Activated naive CD4-positive, alpha-beta T cell treated with anti-CD3 and anti-CD28 coated beads, Interleukin-2, amount 10 ng/mL, durations not matched to agents 7 days and 5 days (primary cell): Measurements from ENCODE around the gene PIP4K2B.

Experiments
- CTCF ChIA-PET: fragments of 350-600 bp; sonication (Branson Sonifier 250); formaldehyde crosslinking; loops from one replicate; lab custom pipeline; 2021; ENCODE audit warnings: antibody characterized with exemption; lab: Charles Lee
- DNase-seq: peaks from one replicate; pipeline ENCODE4 v3.0.0-alpha.2; 2020
- H3K27ac Mint-ChIP-seq: one replicate; pipeline ENCODE4 v1.8.0; 2021; ENCODE audit warnings: mild to moderate bottlenecking, moderate library complexity, mixed read lengths
- H3K27me3 Mint-ChIP-seq: one replicate; pipeline ENCODE4 v1.8.0; 2021; ENCODE audit warnings: mild to moderate bottlenecking, mixed read lengths
- H3K36me3 Mint-ChIP-seq: one replicate; pipeline ENCODE4 v1.8.0; 2021; ENCODE audit warnings: mixed read lengths
- H3K4me1 Mint-ChIP-seq: one replicate; pipeline ENCODE4 v1.8.0; 2021; ENCODE audit warnings: mixed read lengths
- H3K4me3 Mint-ChIP-seq: one replicate; pipeline ENCODE4 v1.8.0; 2021; ENCODE audit warnings: mild to moderate bottlenecking, moderate library complexity, mixed read lengths
- H3K9me3 Mint-ChIP-seq: one replicate; pipeline ENCODE4 v1.8.0; 2021; ENCODE audit warnings: mixed read lengths

Gene PIP4K2B

DNA sequence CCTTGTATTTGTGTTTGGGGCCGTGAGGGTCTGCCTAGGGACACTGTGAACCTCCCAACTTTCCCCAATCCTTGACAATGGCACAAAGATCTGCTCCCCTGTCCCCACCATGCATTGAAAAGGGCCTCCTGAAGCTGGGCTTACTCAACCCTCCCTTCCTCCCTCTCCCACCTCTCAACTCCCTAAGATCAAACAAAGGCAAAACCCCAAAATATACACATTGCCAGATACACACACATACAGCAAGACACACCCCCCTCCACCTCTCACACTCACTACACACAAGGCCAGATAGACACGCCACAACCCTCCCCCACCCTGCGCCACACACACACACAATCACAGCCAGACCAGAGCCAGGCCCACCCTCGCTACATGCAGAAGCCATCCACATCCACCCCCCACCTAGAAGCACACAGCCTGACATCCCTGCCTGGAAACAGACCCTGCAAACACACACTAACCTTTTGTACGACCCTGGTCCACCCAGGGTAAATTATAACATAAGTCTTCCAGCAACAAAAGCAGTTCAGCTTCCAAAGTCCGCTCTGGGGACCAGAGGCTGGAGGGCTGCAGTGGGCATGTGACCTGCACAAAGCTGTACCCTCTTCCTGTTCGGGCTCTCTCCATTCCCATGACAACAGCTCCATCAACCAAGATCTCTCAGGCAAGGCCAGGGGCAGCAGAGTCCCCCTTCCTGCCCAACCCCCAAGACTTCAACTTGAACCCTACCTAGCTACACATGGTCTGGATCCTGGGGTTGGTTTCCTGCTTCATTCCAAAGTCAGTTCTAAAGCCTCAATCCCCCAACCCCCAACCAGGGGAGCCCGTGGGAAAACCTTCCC is 53.1 kb downstream of the PIP4K2B start:
- Mint-ChIP-seq H3K27ac (no peak overlapping the region), H3K4me1 (peaks cover 47% of the 10 kb centered on the region), H3K36me3 (no peaks in the 10 kb centered on the region), H3K9me3 (no peaks in the 10 kb centered on the region), H3K4me3 (peak overlapping the region; percentile 56), H3K27me3 (peaks cover 97% of the 10 kb centered on the region)
- DNase-seq: no peak
- CTCF ChIA-PET: interaction anchor here (2.7 kb wide), 1 partner anchor 12 kb away, joined by 9 read pairs; no protein-coding TSS in a partner anchor

DNA sequence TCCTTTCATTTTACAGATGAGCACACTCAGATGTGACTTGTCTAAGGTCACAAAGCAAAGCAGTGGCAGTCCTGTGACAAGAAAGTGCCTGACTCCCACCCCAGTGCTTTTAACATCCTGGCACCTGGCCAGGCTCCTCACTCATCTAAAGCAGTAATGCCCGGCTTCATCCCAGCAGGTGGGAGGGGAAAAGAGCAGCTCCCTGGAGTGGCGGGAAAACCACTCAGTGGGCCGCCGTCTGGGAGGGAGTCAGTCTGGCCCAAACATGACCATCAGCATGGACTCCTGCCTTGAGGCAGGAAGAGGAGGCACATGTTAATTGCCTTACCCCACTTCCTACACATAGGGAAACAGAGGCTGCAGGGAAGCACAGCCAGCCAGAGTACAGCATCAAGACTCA is 53.8 kb downstream of the PIP4K2B start:
- CTCF ChIA-PET: interaction anchor here (0.9 to 2.7 kb wide), 2 partner anchors 9 to 11 kb away, joined by 3 to 9 read pairs; no protein-coding TSS in a partner anchor

DNA sequence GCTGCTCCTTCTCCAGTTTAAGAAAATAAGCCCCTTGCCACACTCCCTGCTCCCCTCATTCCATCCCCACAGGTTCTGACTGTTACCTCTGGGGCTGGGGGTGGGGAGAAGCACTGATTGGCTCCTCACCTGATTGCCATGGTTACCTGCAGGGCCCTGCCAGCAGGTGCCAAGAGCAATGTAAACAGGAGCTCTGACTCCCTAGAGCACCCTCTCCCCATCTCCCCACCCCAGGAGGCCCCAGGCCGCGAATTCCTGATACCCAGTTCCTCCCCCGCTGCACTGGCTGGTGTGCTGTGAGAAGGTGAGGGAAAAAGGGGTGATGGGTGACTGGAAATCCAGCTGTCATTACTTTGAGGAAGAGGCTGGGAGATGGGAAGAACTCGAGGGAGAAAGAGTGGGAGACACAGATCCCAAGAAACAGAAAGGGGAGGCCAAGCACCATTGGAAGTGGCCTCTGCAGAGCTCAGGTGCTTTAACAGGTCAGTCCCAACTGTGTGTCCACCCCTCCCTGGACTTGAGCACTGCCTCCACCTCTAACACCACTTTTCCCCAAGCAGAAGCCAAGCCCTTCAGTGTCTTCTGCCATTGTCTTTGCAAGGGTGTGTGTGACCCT is 55.7 kb downstream of the PIP4K2B start:
- Mint-ChIP-seq H3K36me3 (no peaks in the 10 kb centered on the region), H3K27me3 (peaks cover 95% of the 10 kb centered on the region), H3K27ac (no peak overlapping the region), H3K9me3 (no peaks in the 10 kb centered on the region), H3K4me3 (no peak overlapping the region), H3K4me1 (peaks cover 26% of the 10 kb centered on the region)
- CTCF ChIA-PET: no interaction called here
- DNase-seq: no peak

More for the DNA sequence above, 53.8 kb downstream of the PIP4K2B start:
- Mint-ChIP-seq H3K27ac (no peak overlapping the region), H3K4me1 (peaks cover 41% of the 10 kb centered on the region), H3K4me3 (no peak overlapping the region), H3K27me3 (peaks cover 97% of the 10 kb centered on the region), H3K36me3 (no peaks in the 10 kb centered on the region), H3K9me3 (no peaks in the 10 kb centered on the region)
- no peak for DNase-seq

- Mint-ChIP-seq H3K27me3 (peaks cover 93% of the 10 kb centered on the region), H3K4me3 (no peak overlapping the region), H3K27ac (peak overlapping the region; percentile 50), H3K9me3 (no peaks in the 10 kb centered on the region), H3K36me3 (no peaks in the 10 kb centered on the region), H3K4me1 (peaks cover 22% of the 10 kb centered on the region)
- peak; percentile 43 for DNase-seq
- CTCF ChIA-PET: interaction anchor here (0.7 to 1.1 kb wide), 2 partner anchors 11 to 89 kb away, joined by 3 to 4 read pairs; no protein-coding TSS in a partner anchor
Measured at GRCh38 chr17:38742411-38743308, 56.7 kb downstream of the PIP4K2B start.

GRCh38 chr17:38741921-38742410 is 57.4 kb downstream of the PIP4K2B start:
- Mint-ChIP-seq H3K9me3 (no peaks in the 10 kb centered on the region), H3K27ac (no peak overlapping the region), H3K36me3 (no peaks in the 10 kb centered on the region), H3K27me3 (peaks cover 86% of the 10 kb centered on the region), H3K4me1 (peaks cover 22% of the 10 kb centered on the region), H3K4me3 (no peak overlapping the region)
- CTCF ChIA-PET: interaction anchor here (1.1 kb wide), 1 partner anchor 10 kb away, joined by 3 read pairs; no protein-coding TSS in a partner anchor
- no peak for DNase-seq

GRCh38 chr17:38741461-38741860 is 57.9 kb downstream of the PIP4K2B start:
- Mint-ChIP-seq H3K36me3 (no peaks in the 10 kb centered on the region), H3K4me3 (no peak overlapping the region), H3K4me1 (peaks cover 17% of the 10 kb centered on the region), H3K27ac (no peak overlapping the region), H3K9me3 (no peaks in the 10 kb centered on the region), H3K27me3 (peaks cover 81% of the 10 kb centered on the region)
- no peak for DNase-seq
- CTCF ChIA-PET: interaction anchor here (1.1 kb wide), 1 partner anchor 10 kb away, joined by 3 read pairs; no protein-coding TSS in a partner anchor

GRCh38 chr17:38740806-38741205 is 58.5 kb downstream of the PIP4K2B start:
- Mint-ChIP-seq H3K4me1 (peaks cover 11% of the 10 kb centered on the region), H3K27me3 (peaks cover 74% of the 10 kb centered on the region), H3K36me3 (no peaks in the 10 kb centered on the region), H3K9me3 (no peaks in the 10 kb centered on the region), H3K4me3 (no peak overlapping the region), H3K27ac (no peak overlapping the region)
- CTCF ChIA-PET: no interaction called here
- DNase-seq: no peak

DNA sequence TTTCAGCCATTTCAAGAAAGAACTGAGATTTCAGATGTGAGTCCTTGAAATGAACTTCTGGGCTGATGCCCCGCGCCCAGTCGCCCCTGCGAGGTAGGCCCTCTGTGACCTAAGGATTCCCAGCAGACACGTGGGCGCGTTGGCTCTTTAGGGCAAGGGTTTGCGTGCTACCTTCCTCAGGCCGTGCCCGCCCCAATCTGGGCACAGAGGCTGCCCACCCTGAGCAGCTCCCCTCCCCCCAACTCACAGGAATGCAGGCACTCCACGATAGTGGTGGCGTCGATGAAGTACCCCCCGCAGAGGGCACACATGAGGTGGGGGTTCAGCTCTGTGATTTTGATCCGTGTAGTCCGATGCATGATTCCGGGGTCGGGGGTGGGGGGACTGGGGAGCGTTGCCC is 59.3 kb downstream of the PIP4K2B start:
- Mint-ChIP-seq H3K27ac (no peak overlapping the region), H3K4me3 (no peak overlapping the region), H3K4me1 (peaks cover 16% of the 10 kb centered on the region), H3K9me3 (no peaks in the 10 kb centered on the region), H3K36me3 (no peaks in the 10 kb centered on the region), H3K27me3 (peaks cover 67% of the 10 kb centered on the region)
- CTCF ChIA-PET: no interaction called here
- DNase-seq: no peak

- DNase-seq: no peak
- CTCF ChIA-PET: no interaction called here
- Mint-ChIP-seq H3K36me3 (peaks cover 1% of the 10 kb centered on the region), H3K27ac (no peak overlapping the region), H3K27me3 (peaks cover 59% of the 10 kb centered on the region), H3K9me3 (no peaks in the 10 kb centered on the region), H3K4me1 (peaks cover 23% of the 10 kb centered on the region), H3K4me3 (no peak overlapping the region)
Measured at GRCh38 chr17:38739305-38739704, 60.1 kb downstream of the PIP4K2B start.

- peaks cover 28% of the 10 kb centered on the region for H3K4me1 Mint-ChIP-seq
- no peak overlapping the region for H3K4me3 Mint-ChIP-seq
- H3K27me3 Mint-ChIP-seq: peaks cover 53% of the 10 kb centered on the region
- no peaks in the 10 kb centered on the region for H3K9me3 Mint-ChIP-seq
- peaks cover 2% of the 10 kb centered on the region for H3K36me3 Mint-ChIP-seq
- CTCF ChIA-PET: no interaction called here
- DNase-seq: no peak
- H3K27ac Mint-ChIP-seq: no peak overlapping the region
Measured at GRCh38 chr17:38738686-38739085, 60.7 kb downstream of the PIP4K2B start.

GRCh38 chr17:38738007-38738662 is 61.2 kb downstream of the PIP4K2B start:
- Mint-ChIP-seq H3K27me3 (peaks cover 48% of the 10 kb centered on the region), H3K27ac (no peak overlapping the region), H3K4me1 (peaks cover 28% of the 10 kb centered on the region), H3K9me3 (no peaks in the 10 kb centered on the region), H3K4me3 (no peak overlapping the region), H3K36me3 (peaks cover 5% of the 10 kb centered on the region)
- no peak for DNase-seq
- CTCF ChIA-PET: interaction anchor here (1.0 to 8.3 kb wide), 2 partner anchors 10 to 62 kb away, joined by 3 to 116 read pairs; partner anchors contain the start of gene EPOP

DNA sequence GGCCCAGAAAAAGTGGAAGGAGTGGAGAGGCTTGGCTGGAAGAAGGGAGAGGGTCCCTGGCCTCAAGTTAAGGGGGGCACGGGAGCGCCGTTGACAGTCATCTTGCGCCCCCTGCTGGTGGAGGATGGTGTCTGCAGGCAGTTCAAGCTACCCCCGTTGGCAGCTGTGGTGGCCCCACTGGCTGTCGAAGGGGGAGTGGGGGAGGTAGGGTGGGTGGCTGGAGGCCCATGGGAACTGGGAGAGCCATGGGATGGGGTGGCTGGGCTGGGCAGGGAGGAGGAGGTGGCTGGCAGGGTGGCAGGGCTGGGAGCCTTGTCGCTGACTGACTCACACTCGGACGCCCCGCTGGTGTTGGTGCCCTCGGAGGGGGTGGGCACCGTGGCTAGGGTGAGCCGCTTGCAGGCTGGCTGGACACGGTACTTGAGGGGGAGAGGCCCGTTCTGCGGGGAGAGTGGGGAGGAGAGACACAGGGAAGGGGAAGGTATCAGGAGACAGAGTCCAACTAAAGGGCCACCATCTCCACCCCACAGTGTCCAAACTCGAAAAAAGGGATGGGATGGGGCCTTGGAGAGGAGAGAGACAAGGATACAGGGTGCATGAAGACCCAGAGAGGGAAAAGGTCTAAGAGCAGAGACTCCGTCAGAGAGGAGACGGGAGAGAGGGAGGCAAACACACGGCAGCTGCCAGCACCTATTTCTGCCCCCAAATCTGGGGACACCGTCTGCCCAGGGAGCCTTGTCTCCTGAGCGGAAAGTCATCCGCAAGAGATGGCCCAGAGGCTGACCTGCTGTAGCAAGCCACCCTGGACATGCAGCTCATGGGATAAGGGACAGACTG is 64.0 kb downstream of the PIP4K2B start:
- peaks cover 23% of the 10 kb centered on the region for H3K27me3 Mint-ChIP-seq
- peaks cover 47% of the 10 kb centered on the region for H3K4me1 Mint-ChIP-seq
- CTCF ChIA-PET: interaction anchor here (1.0 to 8.3 kb wide), 22 partner anchors 10 to 417 kb away, joined by 3 to 116 read pairs (median 5); partner anchors contain the start of genes EPOP, MLLT6 and PSMB3
- peak overlapping the region; percentile 42 for H3K27ac Mint-ChIP-seq
- no peaks in the 10 kb centered on the region for H3K9me3 Mint-ChIP-seq
- peak; percentile 82 for DNase-seq
- H3K36me3 Mint-ChIP-seq: peaks cover 18% of the 10 kb centered on the region
- no peak overlapping the region for H3K4me3 Mint-ChIP-seq
